NOMO-1 (cell line): ENCODE measurements around the gene LCP1.

ENCODE experiments used
- DNase-seq, 2 experiments: peaks; one replicate each; lab custom pipeline; 2025; ENCODE audit not compliant: unreplicated experiment in 2 of 2; lab: John Stamatoyannopoulos, UW

Gene LCP1

GRCh38 chr13:46183018-46183946, 1.3 kb upstream of the LCP1 start:
- no peak for DNase-seq

GRCh38 chr13:46182491-46182877, 507 bp upstream of the LCP1 start:
- DNase-seq = no peak

- no peak for DNase-seq
These were observed 569 bp downstream of the LCP1 start for GRCh38 chr13:46181377-46181839.

GRCh38 chr13:46179969-46180763, 1.8 kb downstream of the LCP1 start:
- no peak for DNase-seq

- peak; percentile 77 to 80 for DNase-seq
These were observed 2.5 kb downstream of the LCP1 start for GRCh38 chr13:46179491-46179908.

- no peak for DNase-seq
These were observed 3.2 kb downstream of the LCP1 start for GRCh38 chr13:46178821-46179220.

- DNase-seq = peak; percentile 34 to 48
These were observed 3.8 kb downstream of the LCP1 start for GRCh38 chr13:46178143-46178542.

GRCh38 chr13:46176756-46177155, 5.2 kb downstream of the LCP1 start:
- peak; percentile 91 to 97 for DNase-seq

- DNase-seq = peak in 1 of 2 experiments; percentile 20
These were observed 8.3 kb downstream of the LCP1 start for GRCh38 chr13:46173656-46174055.

- DNase-seq = peak; percentile 74 to 94
These were observed 9.4 kb downstream of the LCP1 start for GRCh38 chr13:46172531-46172991.

- DNase-seq = no peak
These were observed 10.2 kb downstream of the LCP1 start for GRCh38 chr13:46171739-46172138.

- peak; percentile 60 to 78 for DNase-seq
These were observed 10.8 kb downstream of the LCP1 start for GRCh38 chr13:46171217-46171616.

GRCh38 chr13:46170687-46171086, 11.3 kb downstream of the LCP1 start:
- DNase-seq = peak; percentile 75 to 92

- DNase-seq = no peak
These were observed 11.7 kb downstream of the LCP1 start for GRCh38 chr13:46170268-46170667.

GRCh38 chr13:46169758-46170157, 12.2 kb downstream of the LCP1 start:
- DNase-seq = no peak

GRCh38 chr13:46168783-46169182, 13.2 kb downstream of the LCP1 start:
- DNase-seq = peak in 1 of 2 experiments; percentile 61

GRCh38 chr13:46168341-46168740, 13.6 kb downstream of the LCP1 start:
- DNase-seq = peak; percentile 57 to 70

- no peak for DNase-seq
These were observed 14.9 kb downstream of the LCP1 start for GRCh38 chr13:46166947-46167610.

GRCh38 chr13:46166224-46166584, 15.8 kb downstream of the LCP1 start:
- DNase-seq = no peak

- no peak for DNase-seq
These were observed 16.3 kb downstream of the LCP1 start for GRCh38 chr13:46165485-46166223.
